ENCODE measurements around the gene SLC12A7.

DNA sequence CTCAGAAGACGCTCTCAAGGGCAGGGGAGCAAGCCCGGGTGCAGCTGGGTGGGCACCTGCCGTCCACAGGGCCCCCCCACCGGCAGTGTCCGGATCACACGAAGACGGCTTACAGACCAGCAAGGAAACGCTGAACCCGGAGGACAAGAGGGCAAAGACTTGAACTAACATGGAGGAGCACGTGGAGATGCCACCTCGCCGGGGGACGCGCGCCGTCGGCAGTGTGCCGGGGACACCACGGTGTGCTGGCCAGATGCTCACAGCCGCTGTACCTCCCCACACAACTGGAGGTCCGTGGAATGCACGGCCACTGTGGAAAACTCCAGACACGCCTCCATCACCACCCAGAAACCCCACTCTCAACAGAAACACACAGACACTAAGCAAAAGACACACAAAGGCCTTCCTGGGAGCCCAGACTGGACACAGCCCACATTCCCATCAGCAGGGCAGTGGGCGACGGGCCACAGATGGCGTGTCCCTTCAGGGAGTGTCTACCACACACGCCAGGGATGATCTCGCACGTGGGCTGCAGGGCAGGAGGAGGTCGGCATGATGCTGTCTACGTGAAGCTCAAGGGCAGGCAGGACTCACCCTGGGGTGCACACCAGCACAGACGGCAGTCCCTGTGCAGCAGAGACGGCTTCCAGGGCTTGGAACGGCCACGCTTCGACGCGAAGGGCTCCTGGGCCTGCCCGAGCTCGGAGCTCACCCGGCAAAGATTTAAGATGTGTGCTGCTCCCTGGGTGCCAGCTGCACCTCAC lies 8.6 kb upstream of the SLC12A7 start:
- TF ChIP-seq, protein P1, sequence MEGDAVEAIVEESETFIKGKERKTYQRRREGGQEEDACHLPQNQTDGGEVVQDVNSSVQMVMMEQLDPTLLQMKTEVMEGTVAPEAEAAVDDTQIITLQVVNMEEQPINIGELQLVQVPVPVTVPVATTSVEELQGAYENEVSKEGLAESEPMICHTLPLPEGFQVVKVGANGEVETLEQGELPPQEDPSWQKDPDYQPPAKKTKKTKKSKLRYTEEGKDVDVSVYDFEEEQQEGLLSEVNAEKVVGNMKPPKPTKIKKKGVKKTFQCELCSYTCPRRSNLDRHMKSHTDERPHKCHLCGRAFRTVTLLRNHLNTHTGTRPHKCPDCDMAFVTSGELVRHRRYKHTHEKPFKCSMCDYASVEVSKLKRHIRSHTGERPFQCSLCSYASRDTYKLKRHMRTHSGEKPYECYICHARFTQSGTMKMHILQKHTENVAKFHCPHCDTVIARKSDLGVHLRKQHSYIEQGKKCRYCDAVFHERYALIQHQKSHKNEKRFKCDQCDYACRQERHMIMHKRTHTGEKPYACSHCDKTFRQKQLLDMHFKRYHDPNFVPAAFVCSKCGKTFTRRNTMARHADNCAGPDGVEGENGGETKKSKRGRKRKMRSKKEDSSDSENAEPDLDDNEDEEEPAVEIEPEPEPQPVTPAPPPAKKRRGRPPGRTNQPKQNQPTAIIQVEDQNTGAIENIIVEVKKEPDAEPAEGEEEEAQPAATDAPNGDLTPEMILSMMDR (IDR thresholded peaks at IDR 0.05), result no peak
- TF ChIP-seq POLR2A (IDR thresholded peaks at IDR 0.05), result no peak
